Naive thymus-derived CD4-positive, alpha-beta T cell (primary cell): ENCODE results near the gene DLGAP3. TPM values are rescaled to one million over a fixed set of nuclear protein-coding genes. Genes with fewer than 3 reads are reported as not detected.
"Not testable (repeated sequence)": the region's sequence is repeated elsewhere in the genome, so short reads cannot be mapped to it uniquely, and the experiment has no call there.

Experiments used
- ATAC-seq: fragments of 150-1000 bp; cut with Tn5 transposase; 2 replicates; pipeline ENCODE4 v1.10.0; 2021; ENCODE audit warnings: mild to moderate bottlenecking, moderate library complexity
- CTCF ChIA-PET: fragments of 350-600 bp; sonication (Branson Sonifier 250); formaldehyde crosslinking; loops from one replicate; lab custom pipeline; 2021; ENCODE audit warnings: antibody characterized with exemption; lab: Charles Lee
- POLR2A ChIA-PET: fragments of 350-600 bp; sonication (Branson Sonifier 250); formaldehyde crosslinking; loops from one replicate; lab custom pipeline; 2021; ENCODE audit warnings: antibody characterized with exemption, inconsistent platforms; lab: Charles Lee
- DNase-seq, 9 donors: peaks; one replicate each; pipeline versions ENCODE4 v3.0.0 to v3.0.0-alpha.2; 2020 to 2022; ENCODE audit warnings: mixed read lengths in 1 of 9
- H3K27ac ChIP-seq: one replicate; pipeline ENCODE4 v1.7.0; 2013; ENCODE audit warnings: mild to moderate bottlenecking, low read depth, low read length, moderate library complexity
- H3K27me3 ChIP-seq, 2 donors: one replicate each; pipeline ENCODE4 v1.7.0; 2013; ENCODE audit warnings: low read length in 2 of 2, mild to moderate bottlenecking in 2 of 2, moderate library complexity in 2 of 2; ENCODE audit not compliant: control insufficient read depth in 2 of 2, insufficient read depth in 2 of 2
- H3K36me3 ChIP-seq, 3 experiments: 1 replicate in 2 of 3; 2 replicates in 1 of 3; pipeline ENCODE4 v1.7.0; 2013; ENCODE audit warnings: low read length in 3 of 3, mild to moderate bottlenecking in 3 of 3, moderate library complexity in 1 of 3; ENCODE audit not compliant: insufficient read depth in 3 of 3, control insufficient read depth in 2 of 3
- H3K4me1 ChIP-seq, 2 donors: one replicate each; pipeline ENCODE4 v1.7.0; 2013; ENCODE audit warnings: low read length in 2 of 2, mild to moderate bottlenecking in 2 of 2, moderate library complexity in 1 of 2; ENCODE audit not compliant: control insufficient read depth in 2 of 2, insufficient read depth in 2 of 2
- H3K4me3 ChIP-seq: 2 replicates; pipeline ENCODE4 v1.7.0; 2013; ENCODE audit warnings: mild to moderate bottlenecking, low read length
- H3K9me3 ChIP-seq, 3 experiments: 1 replicate in 2 of 3; 2 replicates in 1 of 3; pipeline ENCODE4 v1.7.0; 2013; ENCODE audit warnings: low read length in 3 of 3; ENCODE audit not compliant: control insufficient read depth in 2 of 3
- H3K27ac Mint-ChIP-seq, 9 donors: one replicate each; pipeline ENCODE4 v1.8.0; 2020 to 2022; ENCODE audit warnings: mixed read lengths in 9 of 9, mild to moderate bottlenecking in 8 of 9, moderate library complexity in 5 of 9, inconsistent platforms in 2 of 9
- H3K27me3 Mint-ChIP-seq, 5 donors: one replicate each; pipeline ENCODE4 v1.8.0; 2021 to 2022; ENCODE audit warnings: mixed read lengths in 5 of 5, mild to moderate bottlenecking in 1 of 5
- H3K36me3 Mint-ChIP-seq, 5 donors: one replicate each; pipeline ENCODE4 v1.8.0; 2020 to 2022; ENCODE audit warnings: mixed read lengths in 5 of 5, mild to moderate bottlenecking in 3 of 5, inconsistent platforms in 1 of 5
- H3K4me1 Mint-ChIP-seq, 7 donors: one replicate each; pipeline ENCODE4 v1.8.0; 2020 to 2022; ENCODE audit warnings: mixed read lengths in 7 of 7, mild to moderate bottlenecking in 3 of 7, inconsistent platforms in 1 of 7
- H3K4me3 Mint-ChIP-seq, 10 donors: one replicate each; pipeline ENCODE4 v1.8.0; 2020 to 2022; ENCODE audit warnings: mild to moderate bottlenecking in 10 of 10, mixed read lengths in 10 of 10, moderate library complexity in 6 of 10, inconsistent platforms in 2 of 10
- H3K9me3 Mint-ChIP-seq, 11 donors: one replicate each; pipeline ENCODE4 v1.8.0; 2020 to 2022; ENCODE audit warnings: mixed read lengths in 11 of 11, mild to moderate bottlenecking in 4 of 11, inconsistent platforms in 1 of 11, moderate library complexity in 1 of 11
- intact Hi-C, 2 donors: fragments of 100-400 bp; cut with micrococcal nuclease; formaldehyde crosslinking; loops; one replicate each; pipeline ENCODE4 v1.15.1; 2023
- polyA plus RNA-seq, 2 donors: library from polyadenylated mRNA; unstranded; fragments of 300-500 nt; fragmentation: Illumina TruSeq; gene quantifications; one replicate each; pipeline ENCODE4 v1.2.3, GENCODE V29; 2021
- total RNA-seq, 6 experiments: library from RNA in 5 of 6; stranded (reverse) in 5 of 6; gene quantifications; 1 replicate in 5 of 6; 2 replicates in 1 of 6; pipeline ENCODE4 v1.2.3 and lab custom pipeline; 2021 to 2026

DLGAP3 gene
- total and polyA plus RNA-seq, 7 experiments from 2014 or later, result 0.13 to 1.4 (median 1.2) TPM; not detected in 1

- H3K36me3 Mint-ChIP-seq, result not testable (repeated sequence)
Observed at GRCh38 chr1:34941798-34942197, 12.3 kb upstream of the DLGAP3 start.

GRCh38 chr1:34930702-34931071 lies 1.2 kb upstream of the DLGAP3 start:
- Mint-ChIP-seq H3K4me3 (peak overlapping the region; percentile 24 to 82 (median 46)), H3K27ac (no peak overlapping the region), H3K36me3 (peaks cover 0 to 4% (median 0%) of the 10 kb centered on the region in 5 donors), H3K4me1 (peaks cover 5 to 12% (median 8%) of the 10 kb centered on the region in 7 donors), H3K9me3 (peaks cover 0 to 4% (median 0%) of the 10 kb centered on the region in 11 donors), H3K27me3 (peaks cover 42 to 73% (median 43%) of the 10 kb centered on the region in 5 donors)
- Histone ChIP-seq H3K27me3 (peaks cover 5 to 12% of the 10 kb centered on the region in 2 donors), H3K27ac (no peak overlapping the region), H3K4me1 (peaks cover 0 to 5% of the 10 kb centered on the region in 2 donors), H3K4me3 (no peak overlapping the region), H3K36me3 (no peaks in the 10 kb centered on the region), H3K9me3 (no peaks in the 10 kb centered on the region)
- DNase-seq (no peak), ATAC-seq (no peak)
- CTCF ChIA-PET, result no interaction called here
- intact Hi-C loops, result no loop called here
- POLR2A ChIA-PET, result no interaction called here

More at GRCh38 chr1:34941798-34942197, 12.3 kb upstream of the DLGAP3 start:
- DNase-seq, H3K9me3 ChIP-seq, H3K36me3 ChIP-seq, intact Hi-C loops, H3K9me3 Mint-ChIP-seq, H3K27me3 ChIP-seq, H3K27ac ChIP-seq, POLR2A ChIA-PET, H3K4me3 ChIP-seq, ATAC-seq, H3K4me1 ChIP-seq, H3K4me3 Mint-ChIP-seq, H3K27ac Mint-ChIP-seq, H3K4me1 Mint-ChIP-seq, CTCF ChIA-PET: not testable (repeated sequence)
- H3K27me3 Mint-ChIP-seq, result peaks cover 28 to 51% (median 37%) of the 10 kb centered on the region in 5 donors

DNA sequence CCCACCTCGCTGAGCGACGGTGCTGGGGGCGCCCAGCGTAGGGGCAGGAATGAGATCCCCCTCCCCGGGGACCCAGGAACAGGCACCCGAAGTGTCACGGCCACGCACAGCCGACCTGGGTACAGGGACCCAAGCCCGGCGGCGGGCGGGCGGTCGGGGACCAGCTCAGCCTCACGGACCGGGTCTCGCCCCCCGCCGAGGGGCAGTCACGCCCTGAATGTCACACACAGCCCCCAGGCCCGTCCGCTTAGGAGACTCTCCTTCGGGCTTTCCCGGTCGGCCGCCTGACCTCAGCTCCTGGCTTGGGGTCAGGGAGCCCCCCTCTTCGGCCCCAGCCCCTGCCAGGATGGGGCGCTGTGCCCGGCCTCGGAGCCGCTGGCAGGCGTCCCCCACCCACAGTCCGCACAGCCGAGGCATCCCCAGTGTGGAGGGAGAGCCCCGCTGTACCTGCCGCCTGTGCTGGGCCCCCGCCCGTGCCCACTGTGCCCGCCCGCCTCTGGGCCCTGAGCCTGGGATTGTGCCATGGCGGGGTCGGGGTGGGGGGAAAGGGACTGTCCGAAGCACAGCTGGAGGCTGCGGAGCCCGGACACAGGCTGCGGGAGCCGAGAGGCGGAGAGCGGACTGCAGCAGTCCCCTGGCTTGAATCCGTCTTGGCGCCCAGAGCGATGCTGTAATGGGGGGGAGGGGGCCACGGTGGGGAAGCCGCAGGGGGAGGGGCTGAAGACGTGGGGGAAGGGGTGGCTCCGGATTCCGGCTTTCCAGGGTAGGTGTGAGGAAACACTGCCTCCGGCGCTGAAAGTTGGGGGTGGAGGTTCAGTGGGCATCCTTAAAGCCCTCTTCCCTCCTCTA lies 627 bp upstream of the DLGAP3 start:
- H3K27ac ChIP-seq, result no peak overlapping the region
- ATAC-seq, result no peak
- H3K4me1 ChIP-seq, result peaks cover 0 to 5% of the 10 kb centered on the region in 2 donors
- Mint-ChIP-seq H3K27me3 (peaks cover 47 to 72% (median 48%) of the 10 kb centered on the region in 5 donors), H3K4me1 (peaks cover 5 to 12% (median 8%) of the 10 kb centered on the region in 7 donors), H3K27ac (no peak overlapping the region), H3K4me3 (peak overlapping the region; percentile 24 to 82 (median 46)), H3K9me3 (peaks cover 0 to 4% (median 0%) of the 10 kb centered on the region in 11 donors), H3K36me3 (peaks cover 0 to 4% (median 0%) of the 10 kb centered on the region in 5 donors)
- no peak overlapping the region for H3K4me3 ChIP-seq
- intact Hi-C loops, result no loop called here
- DNase-seq, result peak in 1 of 9 donors; percentile 2
- no peaks in the 10 kb centered on the region for H3K36me3 ChIP-seq
- peaks cover 5 to 12% of the 10 kb centered on the region in 2 donors for H3K27me3 ChIP-seq
- no peaks in the 10 kb centered on the region for H3K9me3 ChIP-seq
- POLR2A ChIA-PET, result no interaction called here
- CTCF ChIA-PET, result interaction anchor here (0.8 kb wide), 1 partner anchor 78 kb away, joined by 3 read pairs; no protein-coding TSS in a partner anchor

DNA sequence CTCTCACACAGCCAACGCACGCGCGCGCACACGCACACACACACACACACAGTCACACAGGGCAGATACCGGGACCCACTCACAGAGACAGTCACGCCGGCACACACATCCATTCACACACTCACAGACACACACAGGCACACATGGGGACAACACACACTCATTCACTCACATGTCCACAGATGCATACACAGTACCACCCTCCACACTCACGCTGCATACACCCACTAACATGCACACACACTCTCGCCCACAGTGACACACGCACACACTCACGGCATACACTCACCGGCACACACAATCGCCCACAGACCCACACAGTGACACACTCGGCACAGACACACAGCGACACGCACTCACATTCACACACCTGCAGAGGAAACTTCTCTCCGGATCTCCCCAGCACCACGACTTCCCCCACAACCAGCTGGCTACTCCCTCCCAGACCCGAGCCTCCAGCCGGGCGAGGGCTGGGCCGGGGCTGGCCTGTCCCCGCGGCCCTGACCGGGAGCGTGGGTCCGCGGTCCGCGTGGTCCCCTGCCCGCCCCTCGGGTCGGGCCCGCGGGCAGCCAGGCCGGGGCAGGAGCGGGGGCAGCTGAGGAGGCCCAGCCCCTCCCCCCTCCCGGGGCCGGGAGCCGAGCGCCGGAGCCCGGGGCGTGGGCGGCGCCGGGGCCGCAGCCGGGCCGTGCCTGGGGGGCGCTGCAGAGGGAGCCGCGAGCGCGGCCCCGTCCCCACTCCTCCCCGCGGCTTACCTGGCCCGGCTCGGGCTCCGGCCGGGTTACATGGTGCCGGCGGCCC lies 552 bp downstream of the DLGAP3 start:
- Histone ChIP-seq H3K4me3 (peak overlapping the region; percentile 51), H3K27ac (no peak overlapping the region), H3K27me3 (peaks cover 5 to 12% of the 10 kb centered on the region in 2 donors), H3K36me3 (no peaks in the 10 kb centered on the region), H3K9me3 (no peaks in the 10 kb centered on the region), H3K4me1 (peaks cover 0 to 5% of the 10 kb centered on the region in 2 donors)
- intact Hi-C loops, result no loop called here
- ATAC-seq, result peak; percentile 35
- ChIA-PET POLR2A (no interaction called here), CTCF (interaction anchor here (0.8 kb wide), 1 partner anchor 77 kb away, joined by 3 read pairs; no protein-coding TSS in a partner anchor)
- Mint-ChIP-seq H3K9me3 (peaks cover 0 to 7% (median 0%) of the 10 kb centered on the region in 11 donors), H3K4me1 (peaks cover 5 to 12% (median 8%) of the 10 kb centered on the region in 7 donors), H3K4me3 (peak overlapping the region; percentile 74 to 92 (median 84)), H3K36me3 (peaks cover 0 to 4% (median 0%) of the 10 kb centered on the region in 5 donors), H3K27ac (peak overlapping the region in 2 of 9 donors; percentile 1 to 17), H3K27me3 (peaks cover 58 to 79% (median 60%) of the 10 kb centered on the region in 5 donors)
- peak in 3 of 9 donors; percentile 12 to 27 (median 14) for DNase-seq

- Histone ChIP-seq H3K36me3 (no peaks in the 10 kb centered on the region), H3K4me1 (peaks cover 0 to 5% of the 10 kb centered on the region in 2 donors), H3K27me3 (peaks cover 5 to 17% of the 10 kb centered on the region in 2 donors), H3K9me3 (no peaks in the 10 kb centered on the region), H3K4me3 (no peak overlapping the region), H3K27ac (no peak overlapping the region)
- peak overlapping the region; percentile 74 to 92 (median 84) for H3K4me3 Mint-ChIP-seq
- H3K27me3 Mint-ChIP-seq, result peaks cover 66 to 79% (median 66%) of the 10 kb centered on the region in 5 donors
- DNase-seq, result no peak
- intact Hi-C loops, result no loop called here
- peaks cover 5 to 12% (median 8%) of the 10 kb centered on the region in 7 donors for H3K4me1 Mint-ChIP-seq
- H3K9me3 Mint-ChIP-seq, result peaks cover 0 to 8% (median 0%) of the 10 kb centered on the region in 11 donors
- ATAC-seq, result no peak
- ChIA-PET POLR2A (no interaction called here), CTCF (no interaction called here)
- H3K27ac Mint-ChIP-seq, result peak overlapping the region in 1 of 9 donors; percentile 1
- H3K36me3 Mint-ChIP-seq, result peaks cover 0 to 4% (median 0%) of the 10 kb centered on the region in 5 donors
Observed at GRCh38 chr1:34928066-34928696, 1.3 kb downstream of the DLGAP3 start.

DNA sequence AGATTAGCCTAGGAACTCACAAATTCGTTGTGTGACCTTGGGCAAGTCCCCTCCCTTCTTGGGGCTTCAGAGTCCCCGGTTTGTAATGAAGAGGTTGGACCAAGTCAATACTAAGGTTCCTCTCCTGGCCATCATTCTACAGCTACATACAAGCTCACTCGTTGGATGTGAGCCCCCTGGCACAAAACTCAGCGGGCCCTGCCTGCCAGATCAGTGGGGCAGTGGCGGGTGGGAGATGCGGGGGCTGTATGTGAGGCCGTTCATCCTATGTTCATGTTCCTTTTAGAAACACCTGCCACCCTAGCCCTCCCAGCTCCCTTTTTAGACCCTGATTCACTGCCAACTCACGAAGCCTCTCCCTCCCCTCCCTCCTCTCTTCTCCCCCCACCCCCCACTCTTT lies 2.1 kb downstream of the DLGAP3 start:
- peaks cover 0 to 4% (median 0%) of the 10 kb centered on the region in 5 donors for H3K36me3 Mint-ChIP-seq
- H3K4me3 Mint-ChIP-seq, result peak overlapping the region in 2 of 10 donors; percentile 9 to 86
- peaks cover 0 to 6% (median 0%) of the 10 kb centered on the region in 11 donors for H3K9me3 Mint-ChIP-seq
- Histone ChIP-seq H3K27ac (no peak overlapping the region), H3K36me3 (no peaks in the 10 kb centered on the region), H3K4me3 (no peak overlapping the region), H3K27me3 (peaks cover 5 to 21% of the 10 kb centered on the region in 2 donors), H3K4me1 (peaks cover 0 to 5% of the 10 kb centered on the region in 2 donors), H3K9me3 (no peaks in the 10 kb centered on the region)
- peaks cover 5 to 12% (median 8%) of the 10 kb centered on the region in 7 donors for H3K4me1 Mint-ChIP-seq
- peaks cover 73 to 78% (median 75%) of the 10 kb centered on the region in 5 donors for H3K27me3 Mint-ChIP-seq
- H3K27ac Mint-ChIP-seq, result no peak overlapping the region
- POLR2A ChIA-PET, result no interaction called here
- CTCF ChIA-PET, result no interaction called here
- intact Hi-C loops, result no loop called here
- ATAC-seq, result no peak
- DNase-seq, result no peak
